ENCODE results near the gene PRKN. TPM values are rescaled to one million over a fixed set of nuclear protein-coding genes. Genes with fewer than 3 reads are reported as not detected.

PRKN gene
- polyA plus RNA-seq, 3 donors, result 0.41 to 16.8 (median 2.1) TPM

GRCh38 chr6:162713974-162714780, 13.4 kb downstream of the PRKN start:
- no peak overlapping the region for H3K27ac ChIP-seq (ENCODE audit: low read depth, low read length)
- 78 to 83% (median 81%) methylated on average over 13 of the region's 13 CpGs for WGBS, 3 donors

DNA sequence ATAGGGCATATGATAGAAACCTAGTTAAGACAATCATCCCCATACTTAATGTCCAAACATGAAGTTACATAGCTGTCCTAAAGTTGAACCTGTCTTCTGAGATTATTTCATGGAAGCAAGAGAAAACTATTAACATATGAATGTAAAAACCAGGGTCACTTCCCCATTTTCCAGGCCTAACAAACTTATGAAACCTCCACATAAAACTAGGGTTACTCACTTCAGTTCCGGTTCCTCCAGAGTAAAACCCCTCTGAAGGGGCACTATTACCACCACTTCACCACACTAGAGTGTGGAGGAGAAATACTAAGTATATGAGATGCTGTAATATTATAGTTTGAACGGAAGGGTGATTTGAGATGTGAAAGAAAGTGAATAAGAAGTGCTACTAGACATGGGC, 14.9 kb downstream of the PRKN start:
- no peak overlapping the region for H3K27ac ChIP-seq (ENCODE audit: low read depth, low read length)
- 81 to 97% (median 84%) methylated on average over 2 of the region's 2 CpGs for WGBS, 3 donors

DNA sequence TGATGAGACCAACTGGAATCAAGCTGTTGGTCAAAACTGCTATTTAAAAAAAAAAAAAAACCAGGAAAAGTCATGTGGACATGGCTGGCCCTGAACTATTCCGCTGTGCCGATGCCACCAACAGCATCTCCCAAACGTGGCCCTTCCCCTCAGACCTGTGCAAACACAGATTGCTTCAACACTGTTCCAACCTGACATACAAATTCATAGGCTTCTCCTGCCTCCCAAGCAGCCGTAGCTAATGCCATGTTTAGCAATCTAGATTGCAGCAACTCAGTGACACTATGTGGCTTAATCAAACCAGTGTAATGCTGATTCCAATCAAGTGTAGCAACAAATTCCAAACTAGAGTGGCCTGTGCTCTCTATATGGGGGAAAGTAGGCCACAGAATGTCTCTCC, 16.2 kb downstream of the PRKN start:
- H3K27ac ChIP-seq (ENCODE audit: low read depth, low read length), result no peak overlapping the region
- 80 to 88% (median 81%) methylated on average over 4 of the region's 4 CpGs for WGBS, 3 donors

DNA sequence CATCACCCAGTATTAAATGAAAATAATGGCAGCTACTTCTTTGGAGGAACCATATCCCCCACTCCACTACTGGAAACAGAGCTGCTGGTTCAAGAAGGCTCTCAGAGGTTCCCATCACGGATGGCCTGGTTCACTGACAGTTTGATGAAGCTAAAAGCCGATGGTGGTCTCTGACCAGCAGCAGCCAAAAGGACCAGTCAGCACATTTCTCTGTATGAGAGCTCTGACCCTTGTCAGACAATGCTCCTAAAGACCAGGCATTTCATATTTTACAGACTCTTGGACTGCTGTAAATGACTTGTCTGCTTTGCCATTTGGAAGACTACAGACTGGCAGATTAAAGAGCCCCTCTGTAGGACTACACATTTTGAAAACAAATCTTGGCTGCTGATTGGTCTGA, 16.6 kb downstream of the PRKN start:
- H3K27ac ChIP-seq (ENCODE audit: low read depth, low read length), result no peak overlapping the region
- 94 to 96% (median 94%) methylated on average over 2 of the region's 2 CpGs for WGBS, 3 donors

GRCh38 chr6:162710419-162710818, 17.1 kb downstream of the PRKN start:
- H3K27ac ChIP-seq (ENCODE audit: low read depth, low read length), result no peak overlapping the region
- WGBS, 3 donors, result 94 to 100% (median 97%) methylated on average over 1 of the region's 1 CpG

DNA sequence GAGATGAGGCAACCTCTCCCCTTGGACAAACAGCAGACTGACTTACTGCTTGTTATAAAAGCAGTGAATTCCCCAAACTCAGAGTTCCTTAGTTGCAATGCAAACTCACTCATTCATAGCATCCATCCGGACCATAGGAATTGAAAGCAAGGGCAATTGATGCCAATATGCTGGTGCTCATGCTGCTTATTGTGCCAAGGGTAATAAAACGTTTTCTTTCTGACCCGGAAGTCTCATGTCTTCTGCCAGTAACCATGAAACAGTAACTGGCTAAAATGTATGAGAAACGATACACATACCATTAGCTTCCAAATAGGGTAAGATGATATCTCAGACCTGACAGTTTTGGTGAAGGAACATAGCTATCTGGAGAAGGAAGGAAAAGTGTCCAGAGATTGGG, 18.1 kb downstream of the PRKN start:
- no peak overlapping the region for H3K27ac ChIP-seq (ENCODE audit: low read depth, low read length)
- WGBS, 3 donors, result 83 to 91% (median 88%) methylated on average over 4 of the region's 4 CpGs

GRCh38 chr6:162708971-162709370, 18.6 kb downstream of the PRKN start:
- no peak overlapping the region for H3K27ac ChIP-seq (ENCODE audit: low read depth, low read length)
- 96 to 97% (median 97%) methylated on average over 6 of the region's 6 CpGs for WGBS, 3 donors

DNA sequence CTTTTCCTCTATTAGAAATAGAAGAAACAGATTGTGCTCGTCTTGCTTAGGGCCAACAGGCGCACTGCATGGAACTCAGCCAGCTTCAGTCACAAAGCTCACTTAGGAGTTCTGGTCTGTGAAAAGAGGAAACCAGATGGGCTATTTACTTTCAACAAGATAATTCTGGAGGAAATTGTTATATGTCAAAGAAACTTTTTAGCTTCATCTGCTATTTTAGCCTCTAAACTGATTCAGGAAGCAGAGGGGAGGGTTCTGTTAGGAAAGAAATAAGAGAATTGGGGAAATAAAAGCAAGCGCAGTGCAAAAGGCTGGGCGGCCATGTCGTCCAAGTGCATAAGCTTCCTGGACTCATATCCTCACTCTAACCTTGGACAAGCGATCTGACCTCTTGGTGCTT, 21.3 kb downstream of the PRKN start:
- H3K27ac ChIP-seq (ENCODE audit: low read depth, low read length), result no peak overlapping the region
- WGBS, 3 donors, result 14 to 34% (median 18%) methylated on average over 6 of the region's 6 CpGs

- WGBS, 3 donors, result 25 to 71% (median 67%) methylated on average over 4 of the region's 4 CpGs
- no peak overlapping the region for H3K27ac ChIP-seq (ENCODE audit: low read depth, low read length)
Observed at GRCh38 chr6:162705736-162706135, 21.8 kb downstream of the PRKN start.

- no peak overlapping the region for H3K27ac ChIP-seq (ENCODE audit: low read depth, low read length)
- WGBS, 3 donors, result 89 to 92% (median 90%) methylated on average over 4 of the region's 4 CpGs
Observed at GRCh38 chr6:162704001-162704400, 23.6 kb downstream of the PRKN start.

- no peak overlapping the region for H3K27ac ChIP-seq (ENCODE audit: low read depth, low read length)
- 65 to 73% (median 67%) methylated on average over 2 of the region's 2 CpGs for WGBS, 3 donors
Observed at GRCh38 chr6:162702446-162702845, 25.1 kb downstream of the PRKN start.

GRCh38 chr6:162701551-162701950, 26.0 kb downstream of the PRKN start:
- 75 to 96% (median 88%) methylated on average over 1 of the region's 1 CpG for WGBS, 3 donors
- H3K27ac ChIP-seq (ENCODE audit: low read depth, low read length), result no peak overlapping the region

DNA sequence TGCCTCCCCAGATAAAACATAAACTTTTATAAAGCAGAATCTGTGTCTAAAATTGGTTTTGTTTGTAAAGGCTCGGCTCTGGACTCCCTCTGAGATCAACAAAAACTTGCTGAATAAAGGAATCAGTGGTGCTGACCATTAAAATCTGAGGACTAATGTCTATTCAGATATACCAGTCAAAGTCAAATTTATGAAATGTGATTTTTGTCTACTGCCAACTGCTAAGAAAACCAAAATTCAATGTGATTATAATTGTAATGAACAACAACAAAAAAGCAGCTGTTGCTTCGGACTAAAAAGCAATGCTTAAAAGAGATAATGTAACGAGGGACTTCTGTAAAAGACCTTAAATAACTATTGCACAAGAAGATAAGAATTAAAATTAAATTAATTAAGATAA, 26.6 kb downstream of the PRKN start:
- H3K27ac ChIP-seq (ENCODE audit: low read depth, low read length), result no peak overlapping the region
- 88 to 92% (median 89%) methylated on average over 3 of the region's 3 CpGs for WGBS, 3 donors

DNA sequence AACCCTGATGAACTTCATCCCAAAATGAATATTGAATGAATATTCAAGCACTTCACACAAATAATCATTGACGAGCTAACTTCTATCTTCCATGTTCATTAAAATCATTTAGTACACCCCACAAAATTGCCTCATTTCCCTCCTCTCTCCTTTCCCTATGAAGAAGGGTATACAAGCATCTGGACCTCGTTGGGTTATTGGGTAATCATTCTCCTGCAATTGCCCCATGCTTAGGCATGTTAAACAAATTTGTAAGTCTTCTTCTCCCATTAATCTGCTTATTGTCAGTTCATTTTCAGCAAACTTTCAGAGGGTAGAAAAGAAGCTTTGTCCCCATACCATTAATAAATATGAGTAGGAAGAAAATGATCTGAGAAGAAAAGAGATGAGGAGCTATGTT, 27.6 kb downstream of the PRKN start:
- 51 to 80% (median 59%) methylated on average over 2 of the region's 2 CpGs for WGBS, 3 donors
- H3K27ac ChIP-seq (ENCODE audit: low read depth, low read length), result no peak overlapping the region

DNA sequence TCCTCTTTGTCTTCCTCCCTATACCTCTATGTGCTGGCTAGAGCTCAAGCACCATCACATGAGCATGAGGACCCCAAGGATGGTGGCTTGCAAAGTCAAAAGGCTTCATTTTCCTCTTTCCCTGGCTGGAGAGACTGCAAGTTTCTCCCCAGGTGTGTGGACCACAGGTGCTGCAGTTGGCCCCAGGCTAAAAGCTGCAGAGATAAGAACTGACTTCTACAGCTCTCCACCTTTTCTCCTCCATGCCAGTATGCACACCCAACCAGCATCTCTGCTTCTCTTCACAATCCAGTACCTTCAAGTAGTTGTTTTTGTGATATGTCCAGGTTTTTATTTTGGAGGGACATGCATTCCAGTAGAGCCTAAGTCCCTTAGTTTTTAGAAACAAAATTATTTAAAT, 29.1 kb downstream of the PRKN start:
- no peak overlapping the region for H3K27ac ChIP-seq (ENCODE audit: low read depth, low read length)

- 38 to 82% (median 71%) methylated on average over 1 of the region's 1 CpG for WGBS, 3 donors
Observed at GRCh38 chr6:162697872-162698403, 29.6 kb downstream of the PRKN start.

DNA sequence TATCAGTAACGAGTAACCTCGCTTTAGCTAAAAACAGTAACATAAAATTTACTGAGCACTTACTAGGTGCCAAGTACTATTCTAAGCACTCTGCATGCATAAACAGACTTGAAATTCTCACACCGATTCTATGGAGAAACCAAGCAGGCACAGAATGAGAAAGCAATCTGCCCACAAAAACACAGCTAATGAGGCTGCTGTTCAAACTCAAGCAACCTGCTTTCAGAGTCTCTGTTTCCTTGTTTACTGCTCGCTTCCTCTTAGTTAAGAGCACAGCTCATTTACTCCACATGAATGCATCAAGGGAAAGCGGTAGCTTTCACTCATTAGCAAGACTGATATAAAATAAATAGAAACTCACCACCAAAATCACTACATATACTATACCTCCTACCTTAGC, 37.4 kb downstream of the PRKN start:
- 69 to 73% (median 70%) methylated on average over 5 of the region's 5 CpGs for WGBS, 3 donors

More at GRCh38 chr6:162697872-162698403, 29.6 kb downstream of the PRKN start:
- H3K27ac ChIP-seq (ENCODE audit: low read depth, low read length), result no peak overlapping the region

DNA sequence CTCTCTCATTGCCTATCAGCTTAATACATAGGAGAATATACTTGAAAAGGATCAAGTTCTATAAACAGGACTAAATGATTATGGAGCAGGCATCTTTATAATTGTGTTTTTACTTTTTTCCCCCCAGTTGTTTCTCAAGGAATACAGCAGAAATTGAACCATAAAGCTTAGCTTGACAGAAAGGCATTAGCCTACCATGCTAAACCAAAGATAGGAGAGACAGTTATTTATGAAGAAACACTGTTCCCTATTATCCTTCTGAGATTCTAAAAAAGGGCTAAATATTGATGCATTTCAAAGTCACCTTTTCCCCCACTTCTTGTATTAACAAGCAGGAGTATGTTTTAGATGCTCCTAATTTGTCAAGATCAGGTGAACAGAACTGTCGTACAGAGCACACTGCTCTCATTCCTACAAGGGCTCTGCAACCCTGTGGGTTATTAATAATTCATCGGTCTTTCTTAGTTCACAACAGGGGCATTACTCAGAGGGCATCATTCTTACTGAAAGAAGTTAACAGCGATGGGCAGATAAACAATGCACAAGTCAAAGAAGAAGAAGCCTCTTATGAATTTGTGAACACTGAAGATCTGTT, 38.7 kb downstream of the PRKN start:
- WGBS, 3 donors, result 86 to 98% (median 89%) methylated on average over 3 of the region's 3 CpGs
- no peak overlapping the region for H3K27ac ChIP-seq (ENCODE audit: low read depth, low read length)

More for the DNA sequence above, 37.4 kb downstream of the PRKN start:
- H3K27ac ChIP-seq (ENCODE audit: low read depth, low read length), result no peak overlapping the region

DNA sequence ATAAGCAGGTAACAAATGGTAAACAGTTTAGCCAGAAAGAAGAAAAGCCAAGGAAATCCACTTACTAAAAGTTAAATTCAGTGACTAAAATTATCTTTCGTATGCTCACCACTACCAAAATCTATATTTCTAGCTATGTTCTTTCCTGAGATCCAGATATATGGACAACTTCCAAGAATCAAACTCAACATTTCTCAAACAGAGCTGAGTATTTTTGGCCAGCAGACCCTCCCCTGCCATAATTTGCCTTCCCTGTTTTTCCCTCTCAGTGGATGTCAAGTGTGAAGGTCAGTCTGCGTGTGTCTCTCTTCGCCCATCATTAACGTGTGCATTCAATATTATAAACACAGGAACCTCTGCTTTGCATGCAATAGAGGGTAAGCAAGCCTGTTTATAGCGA, 42.0 kb downstream of the PRKN start:
- WGBS, 3 donors, result 85 to 87% (median 86%) methylated on average over 5 of the region's 5 CpGs
- H3K27ac ChIP-seq (ENCODE audit: low read depth, low read length), result no peak overlapping the region

- WGBS, 3 donors, result 81 to 91% (median 88%) methylated on average over 3 of the region's 3 CpGs
Observed at GRCh38 chr6:162684961-162685360, 42.6 kb downstream of the PRKN start.

More at GRCh38 chr6:162684961-162685360, 42.6 kb downstream of the PRKN start:
- H3K27ac ChIP-seq (ENCODE audit: low read depth, low read length), result no peak overlapping the region

All from adipose tissue (tissue), 3 donors.